SK-N-MC (cell line): ENCODE data around the gene BAG3.

Experiments used
- DNase-seq: peaks from one replicate; pipeline ENCODE4 v3.0.0-alpha.2; 2011; ENCODE audit warnings: low read depth, low spot score
- H3K27ac ChIP-seq: fragments of 200-600 bp; sonication (generic); 2 replicates; pipeline ENCODE4 v1.5.1; 2016; ENCODE audit warnings: mixed run types
- H3K36me3 ChIP-seq: fragments of 200-600 bp; sonication (generic); 2 replicates; pipeline ENCODE4 v1.6.1; 2017; ENCODE audit warnings: antibody characterized with exemption, low read length, mixed read lengths; ENCODE audit not compliant: insufficient read depth
- H3K4me3 ChIP-seq: fragments of 200-600 bp; sonication (generic); 2 replicates; pipeline ENCODE4 v1.5.1; 2016
- H3K9ac ChIP-seq: fragments of 200-600 bp; sonication (generic); 2 replicates; pipeline ENCODE4 v1.8.0; 2017; ENCODE audit warnings: mixed run types, mixed read lengths; ENCODE audit not compliant: insufficient read length
- H3K9me3 ChIP-seq: fragments of 200-600 bp; sonication (generic); 2 replicates; pipeline ENCODE4 v1.6.1; 2017; ENCODE audit warnings: low read depth, mild to moderate bottlenecking, antibody characterized with exemption, low read length, moderate library complexity, mixed read lengths
- EZH2 ChIP-seq: fragments of 200-600 bp; sonication (generic); IDR thresholded peaks from one replicate; pipeline ENCODE4 v1.6.1; 2017; ENCODE audit warnings: antibody characterized with exemption
- FOXP2 ChIP-seq: optimal IDR thresholded peaks from 2 replicates; pipeline ENCODE3; 2011; ENCODE audit warnings: mild to moderate bottlenecking, moderate library complexity; ENCODE audit not compliant: insufficient read depth; ENCODE audit errors: extremely low read length, control extremely low read depth
- POLR2AphosphoS5 ChIP-seq: IDR thresholded peaks from 2 replicates; pipeline ENCODE4 v1.6.1; 2012; ENCODE audit warnings: mild to moderate bottlenecking, low read depth, low read length, borderline replicate concordance

BAG3 gene

DNA sequence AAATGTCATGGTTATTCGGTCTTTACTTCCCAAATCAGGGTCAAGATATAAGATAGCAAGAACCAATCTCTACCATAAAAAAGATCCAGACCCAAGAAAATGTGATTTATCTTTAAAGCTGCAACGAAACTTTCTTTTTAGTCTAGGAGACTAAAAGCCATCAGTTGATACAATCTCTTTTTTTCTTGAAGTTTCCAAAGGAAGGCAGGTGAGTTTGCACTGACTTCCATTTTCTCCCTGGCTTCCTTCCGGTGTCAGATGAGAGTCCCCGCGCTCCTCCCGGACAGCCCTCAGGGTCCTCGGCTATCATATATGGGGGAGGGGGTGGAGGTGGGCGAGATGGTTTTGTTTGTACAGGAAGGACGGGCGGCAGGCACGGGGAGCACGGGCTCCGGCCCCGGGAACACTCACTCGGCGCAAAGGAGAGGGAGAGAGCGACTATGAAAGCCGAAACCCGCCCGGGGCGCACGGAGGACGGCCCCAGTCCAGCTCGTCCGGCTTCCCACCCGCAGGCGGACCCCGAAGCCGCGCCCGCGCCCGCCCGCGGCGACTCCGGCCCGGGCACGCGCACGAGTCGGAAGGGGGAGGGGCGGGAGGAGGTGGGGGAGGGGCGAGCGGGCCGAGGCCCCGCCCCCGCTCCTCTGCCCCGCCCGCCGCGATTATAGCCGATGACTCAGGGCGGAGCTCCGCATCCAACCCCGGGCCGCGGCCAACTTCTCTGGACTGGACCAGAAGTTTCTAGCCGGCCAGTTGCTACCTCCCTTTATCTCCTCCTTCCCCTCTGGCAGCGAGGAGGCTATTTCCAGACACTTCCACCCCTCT lies at the start of gene BAG3:
BAG3 (plus strand) TSS at position 689 of the 822 bp plus-strand sequence. CDS start 296 bp downstream, outside the sequence.
- no peak for DNase-seq
- peak; percentile 57 for TF ChIP-seq POLR2AphosphoS5
- TF ChIP-seq FOXP2 = no peak
- no peak for TF ChIP-seq EZH2
- peak within 1 kb of the TSS; percentile 81 for H3K4me3 ChIP-seq

DNA sequence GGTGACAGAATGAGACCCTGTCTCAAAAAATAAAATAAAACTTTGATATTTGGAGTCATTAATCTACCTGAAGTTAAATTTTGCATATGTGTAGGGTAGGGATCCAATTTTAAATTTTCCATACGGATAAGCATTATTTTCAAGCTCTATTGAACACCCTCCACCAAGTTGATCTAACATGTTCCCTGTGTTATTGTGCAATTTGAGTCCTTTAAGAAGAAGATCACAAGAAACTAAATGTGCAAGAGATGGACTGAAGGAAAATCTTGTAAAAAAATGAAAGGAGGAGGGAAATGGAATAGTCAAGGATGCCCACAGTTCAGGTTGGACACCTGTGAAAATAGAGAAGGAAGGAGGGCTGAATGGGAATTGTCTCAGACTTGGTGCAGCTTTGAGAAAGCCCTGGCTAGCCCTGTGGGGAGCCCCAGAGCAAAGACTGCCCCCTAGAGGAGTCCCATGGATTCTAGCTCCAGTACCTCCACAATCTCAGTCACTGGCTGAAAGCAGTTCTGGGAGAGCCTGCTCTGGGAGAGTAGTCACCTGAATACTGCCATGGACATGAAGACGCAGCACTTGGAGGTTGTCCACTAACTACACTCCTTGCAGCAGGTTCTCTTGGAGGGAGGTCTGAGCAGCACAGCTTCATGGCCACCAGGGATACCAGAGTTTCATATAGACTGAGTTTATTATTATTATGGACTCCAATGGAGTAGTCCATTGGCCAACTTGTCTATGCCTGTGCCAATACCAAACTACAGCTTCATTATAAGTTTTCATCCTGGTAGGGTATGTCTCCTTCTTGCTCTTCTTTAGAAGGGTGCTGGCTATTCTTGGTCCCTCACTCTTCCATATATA lies 48.7 kb upstream of the BAG3 start:
- no peak for TF ChIP-seq EZH2
- no peak for TF ChIP-seq POLR2AphosphoS5
- TF ChIP-seq FOXP2 = no peak
- no peak for DNase-seq
- H3K4me3 ChIP-seq = no peak overlapping the region
- no peak overlapping the region for H3K9ac ChIP-seq
- H3K36me3 ChIP-seq = no peaks in the 10 kb centered on the region
- no peaks in the 10 kb centered on the region for H3K9me3 ChIP-seq
- no peak overlapping the region for H3K27ac ChIP-seq

More for the DNA sequence above, at the start of gene BAG3:
- peak within 1 kb of the TSS; percentile 77 for H3K9ac ChIP-seq
- H3K27ac ChIP-seq = peak within 1 kb of the TSS; percentile 42; the same call in 1 of the 2 replicates
- H3K9me3 ChIP-seq = no peaks in the 10 kb centered on the region
- no peaks in the 10 kb centered on the region for H3K36me3 ChIP-seq

DNA sequence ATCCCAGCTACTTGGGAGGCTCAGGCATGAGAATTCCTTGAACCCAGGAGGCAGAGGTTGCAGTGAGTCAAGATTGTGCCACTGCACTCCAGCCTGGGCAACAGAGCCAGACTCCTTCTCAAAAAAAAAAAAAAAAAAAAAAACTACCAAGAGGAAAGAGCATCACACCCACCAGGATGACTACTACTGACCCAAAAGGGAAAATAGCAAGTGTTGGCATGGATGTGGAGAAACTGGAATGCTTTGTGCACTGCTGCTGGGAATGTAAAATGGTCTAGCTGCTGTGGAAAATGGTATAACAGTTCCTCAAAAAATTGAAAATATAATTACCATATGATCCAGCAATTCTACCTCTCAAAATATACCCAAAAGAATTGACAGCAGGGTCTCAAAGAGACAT lies 46.7 kb upstream of the BAG3 start:
- H3K4me3 ChIP-seq = no peak overlapping the region
- H3K9me3 ChIP-seq = no peaks in the 10 kb centered on the region
- no peak for TF ChIP-seq POLR2AphosphoS5
- no peak overlapping the region for H3K27ac ChIP-seq
- DNase-seq = no peak
- H3K36me3 ChIP-seq = no peaks in the 10 kb centered on the region
- no peak overlapping the region for H3K9ac ChIP-seq

DNA sequence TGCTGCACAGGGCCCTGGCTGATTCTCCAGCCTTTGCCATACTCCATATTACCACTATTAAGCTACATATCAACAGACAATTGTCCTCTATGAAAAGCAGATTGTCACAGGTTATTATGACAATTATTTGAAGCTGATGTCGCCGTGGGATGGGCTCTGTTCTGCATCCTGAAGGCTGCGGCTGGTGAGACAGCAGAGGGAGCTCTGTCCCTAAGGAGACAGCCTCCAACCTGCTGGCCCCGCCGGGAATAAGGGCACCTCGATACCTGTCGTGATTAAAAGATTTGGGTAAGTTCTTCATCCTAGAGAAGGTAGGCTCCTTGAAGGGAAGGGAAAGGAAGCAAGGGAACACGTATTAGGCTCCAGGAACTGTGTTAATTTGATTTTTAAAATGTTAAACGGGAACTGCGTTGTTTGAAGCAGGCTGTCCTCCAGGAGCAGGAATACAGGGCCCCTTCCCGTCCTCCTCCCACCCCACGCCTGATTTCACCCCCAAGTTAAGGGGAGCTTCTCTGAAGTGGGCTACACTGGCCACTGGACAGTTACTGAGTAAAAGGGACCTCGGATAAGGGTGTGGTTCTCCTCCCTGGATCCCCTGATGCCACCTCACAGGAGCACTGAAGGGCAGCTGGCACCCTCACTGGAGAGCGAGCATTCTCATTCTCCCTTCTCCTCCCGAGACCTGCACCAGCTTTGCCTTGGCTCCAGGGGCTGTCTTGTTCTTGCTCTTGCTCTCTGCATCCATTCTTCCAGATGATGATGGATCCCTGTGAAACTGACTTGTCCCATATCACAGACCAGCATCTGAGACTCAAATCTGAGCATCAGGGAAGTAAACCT lies 42.6 kb upstream of the BAG3 start:
- no peak for TF ChIP-seq EZH2
- no peak for TF ChIP-seq FOXP2
- TF ChIP-seq POLR2AphosphoS5 = no peak
- no peak for DNase-seq
- no peaks in the 10 kb centered on the region for H3K36me3 ChIP-seq
- H3K4me3 ChIP-seq = no peak overlapping the region
- no peaks in the 10 kb centered on the region for H3K9me3 ChIP-seq
- no peak overlapping the region for H3K27ac ChIP-seq
- no peak overlapping the region for H3K9ac ChIP-seq

DNA sequence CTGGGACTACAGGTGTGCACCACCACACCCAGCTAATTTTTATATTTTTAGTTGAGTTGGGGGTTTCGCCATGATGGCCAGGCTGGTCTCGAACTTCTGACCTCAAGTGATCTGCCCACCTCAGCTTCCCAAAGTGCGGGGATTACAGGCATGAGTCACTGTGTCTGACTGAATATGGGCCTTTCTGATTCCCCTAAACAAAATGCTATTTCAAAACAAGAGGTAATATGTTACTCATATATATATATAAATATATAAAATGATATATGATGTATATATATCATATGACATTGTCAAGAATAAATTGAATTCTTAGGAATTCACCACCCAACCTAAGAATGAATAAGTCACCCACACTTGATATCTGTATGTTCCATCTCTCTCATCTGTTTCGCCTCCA lies 41.7 kb upstream of the BAG3 start:
- DNase-seq = no peak
- TF ChIP-seq FOXP2 (no peak), EZH2 (no peak), POLR2AphosphoS5 (no peak)
- H3K4me3 ChIP-seq = no peak overlapping the region

DNA sequence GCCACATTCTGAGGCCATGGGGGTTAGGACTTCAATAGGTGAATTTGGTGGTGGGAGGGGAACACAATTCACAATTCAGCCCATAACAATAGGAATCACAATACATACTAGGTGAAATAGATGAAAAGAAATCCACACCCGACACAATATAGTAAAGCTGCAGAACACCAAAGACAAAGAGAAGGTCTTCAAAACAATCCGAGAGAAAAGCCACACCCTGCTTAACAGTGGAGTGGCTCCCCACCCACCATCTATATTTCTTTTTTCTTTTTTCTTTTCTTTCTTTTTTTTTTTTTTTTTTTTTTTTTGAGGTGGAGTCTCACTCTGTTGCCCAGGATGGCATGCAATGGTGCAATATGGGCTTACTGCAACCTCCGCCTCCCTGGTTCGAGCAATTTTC lies 39.7 kb upstream of the BAG3 start:
- Histone ChIP-seq H3K9ac (no peak overlapping the region), H3K9me3 (no peaks in the 10 kb centered on the region), H3K27ac (no peak overlapping the region), H3K36me3 (no peaks in the 10 kb centered on the region), H3K4me3 (no peak overlapping the region)
- DNase-seq = no peak
- TF ChIP-seq POLR2AphosphoS5 (no peak), FOXP2 (no peak), EZH2 (no peak)

More for the DNA sequence above, 41.7 kb upstream of the BAG3 start:
- Histone ChIP-seq H3K36me3 (no peaks in the 10 kb centered on the region), H3K9me3 (no peaks in the 10 kb centered on the region), H3K27ac (no peak overlapping the region), H3K9ac (no peak overlapping the region)

DNA sequence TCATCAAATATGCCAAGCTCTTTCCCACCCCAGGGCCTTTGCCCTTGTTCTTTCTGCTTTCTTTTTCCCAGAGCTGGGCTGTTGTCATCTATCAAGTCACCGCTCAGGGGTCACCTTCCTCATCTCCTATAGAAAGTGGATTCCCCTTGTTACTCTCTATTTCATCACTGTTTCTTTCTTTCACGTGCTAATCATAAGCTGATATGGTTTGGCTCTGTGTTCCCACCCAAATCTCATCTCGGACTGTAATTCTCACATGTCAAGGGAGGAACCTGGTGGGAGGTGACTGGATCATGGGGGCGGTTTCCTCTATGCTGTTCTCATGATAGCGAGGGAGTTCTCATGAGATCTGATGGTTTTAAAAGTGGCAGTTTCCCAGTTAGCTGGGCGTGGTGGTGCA lies 37.4 kb upstream of the BAG3 start:
- H3K9ac ChIP-seq = no peak overlapping the region

DNA sequence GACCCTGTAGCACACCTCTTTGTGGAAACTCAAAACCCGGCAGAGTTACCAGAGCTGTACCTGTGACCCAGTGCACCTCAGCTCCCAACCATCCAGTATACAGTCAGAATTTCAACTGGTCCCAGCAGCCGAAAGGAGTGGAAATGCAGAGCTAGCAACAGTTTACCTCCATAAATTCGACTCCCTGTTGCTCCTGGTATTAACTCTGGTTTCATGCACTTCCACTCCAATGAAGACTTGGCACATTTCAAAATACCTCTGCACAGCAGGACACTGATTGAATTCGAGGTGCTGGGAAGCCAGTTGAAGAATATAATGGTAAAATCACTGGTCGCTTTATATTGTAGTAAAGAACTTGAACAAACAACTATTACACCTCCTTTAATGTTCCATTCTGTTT lies 36.5 kb upstream of the BAG3 start:
- TF ChIP-seq EZH2 = no peak
- no peak for TF ChIP-seq FOXP2
- no peak for TF ChIP-seq POLR2AphosphoS5
- no peak for DNase-seq
- Histone ChIP-seq H3K9ac (no peak overlapping the region), H3K36me3 (no peaks in the 10 kb centered on the region), H3K4me3 (no peak overlapping the region), H3K27ac (no peak overlapping the region), H3K9me3 (no peaks in the 10 kb centered on the region)

More for the DNA sequence above, 37.4 kb upstream of the BAG3 start:
- TF ChIP-seq EZH2 (no peak), POLR2AphosphoS5 (no peak), FOXP2 (no peak)
- DNase-seq = no peak
- Histone ChIP-seq H3K4me3 (no peak overlapping the region), H3K27ac (no peak overlapping the region), H3K9me3 (no peaks in the 10 kb centered on the region), H3K36me3 (no peaks in the 10 kb centered on the region)
